A673 (cell line): Measurements from ENCODE around the gene NOD1.
"Not testable (repeated sequence)": the region's sequence is repeated elsewhere in the genome, so short reads cannot be mapped to it uniquely, and the experiment has no call there.

ENCODE experiments used
- CTCF ChIP-seq: fragments of 300-800, 200-600 bp; sonication (generic); conservative IDR thresholded peaks from 2 replicates; pipeline ENCODE4 v1.5.1; 2017; ENCODE audit warnings: low read depth, mild to moderate bottlenecking, antibody characterized with exemption, low read length, moderate library complexity, mixed read lengths
- EZH2 ChIP-seq: fragments of 200-600 bp; sonication (generic); IDR thresholded peaks from 2 replicates; pipeline ENCODE4 v1.6.1; 2017; ENCODE audit warnings: borderline replicate concordance, low read depth, mild to moderate bottlenecking, mixed read lengths, antibody characterized with exemption, low read length; ENCODE audit not compliant: poor library complexity, severe bottlenecking

- not testable (repeated sequence) for TF ChIP-seq CTCF, EZH2
Observed at GRCh38 chr7:30420080-30420479, 58.5 kb downstream of the NOD1 start.
